ENCODE data around the gene MCTP1.

- TF ChIP-seq EZH2phosphoT487 (IDR thresholded peaks at IDR 0.05; ENCODE audit: insufficient read depth, low read depth) (no peak), EZH2 (IDR thresholded peaks at IDR 0.05; ENCODE audit: insufficient read depth, poor library complexity, severe bottlenecking) (no peak)
These were observed 476.4 kb downstream of the MCTP1 start for GRCh38 chr5:94808497-94808896.

Measured in GM23248 (cell line).